WTC11 (cell line): ENCODE results near the gene HFE. TPM values are rescaled to one million over a fixed set of nuclear protein-coding genes. Genes with fewer than 3 reads are reported as not detected.

ENCODE experiments used
- ATAC-seq: fragments of 200-7000 bp; cut with Tn5 transposase; 2 replicates; pipeline ENCODE4 v1.10.0; 2021; ENCODE audit warnings: mild to moderate bottlenecking, moderate library complexity
- CTCF ChIA-PET: fragments of 300-600 bp; sonication (Branson Sonifier 250); formaldehyde crosslinking; loops from one replicate; lab custom pipeline; 2021; ENCODE audit warnings: antibody characterized with exemption; lab: Charles Lee
- POLR2A ChIA-PET: fragments of 350-600 bp; sonication (Branson Sonifier 250); formaldehyde crosslinking; loops from one replicate; lab custom pipeline; 2021; ENCODE audit warnings: antibody characterized with exemption; lab: Charles Lee
- DNase-seq: peaks from one replicate; pipeline ENCODE4 v3.0.0; 2021; ENCODE audit warnings: low spot score
- H3K27ac Mint-ChIP-seq: 2 replicates; pipeline ENCODE4 v1.8.0; 2021; ENCODE audit warnings: mixed read lengths
- H3K27me3 Mint-ChIP-seq: 2 replicates; pipeline ENCODE4 v1.8.0; 2021; ENCODE audit warnings: low read depth, mild to moderate bottlenecking, moderate library complexity, mixed read lengths
- H3K36me3 Mint-ChIP-seq: 2 replicates; pipeline ENCODE4 v1.8.0; 2021; ENCODE audit warnings: mixed read lengths
- H3K4me1 Mint-ChIP-seq: 2 replicates; pipeline ENCODE4 v1.8.0; 2022; ENCODE audit warnings: mixed read lengths
- H3K4me3 Mint-ChIP-seq: 2 replicates; pipeline ENCODE4 v1.8.0; 2021; ENCODE audit warnings: mild to moderate bottlenecking, moderate library complexity, mixed read lengths
- H3K9me3 Mint-ChIP-seq: 2 replicates; pipeline ENCODE4 v1.8.0; 2021; ENCODE audit warnings: mixed read lengths
- AR ChIP-seq: fragments of 250-450 bp; sonication (Bioruptor Pico); IDR thresholded peaks from 2 replicates; pipeline ENCODE4 v1.9.0; 2021; ENCODE audit warnings: mild to moderate bottlenecking
- ELF4 ChIP-seq: sonication (generic); formaldehyde crosslinking; IDR thresholded peaks from 2 replicates; pipeline ENCODE4 v1.8.1; 2022; ENCODE audit warnings: low read depth, mild to moderate bottlenecking, moderate library complexity, missing genetic modification reagents
- ERG ChIP-seq: fragments of 250-450 bp; sonication (Bioruptor Pico); IDR thresholded peaks from 2 replicates; pipeline ENCODE4 v1.8.0; 2021; ENCODE audit warnings: mild to moderate bottlenecking
- FOXP4 ChIP-seq: sonication (generic); formaldehyde crosslinking; IDR thresholded peaks from 2 replicates; pipeline ENCODE4 v1.8.0; 2022; ENCODE audit warnings: mild to moderate bottlenecking, missing genetic modification reagents
- JAZF1 ChIP-seq: fragments of 250-450 bp; sonication (Bioruptor Pico); IDR thresholded peaks from 2 replicates; pipeline ENCODE4 v1.9.0; 2021; ENCODE audit warnings: moderate library complexity, mild to moderate bottlenecking, inconsistent platforms
- NFATC4 ChIP-seq: fragments of 250-450 bp; sonication (Bioruptor Pico); IDR thresholded peaks from 2 replicates; pipeline ENCODE4 v1.9.0; 2021; ENCODE audit warnings: mild to moderate bottlenecking
- NR3C1 ChIP-seq: sonication (generic); formaldehyde crosslinking; conservative IDR thresholded peaks from 2 replicates; pipeline ENCODE4 v1.8.1; 2023; ENCODE audit warnings: low read depth, mild to moderate bottlenecking, missing genetic modification reagents
- RELA ChIP-seq: sonication (generic); formaldehyde crosslinking; IDR thresholded peaks from 2 replicates; pipeline ENCODE4 v1.8.1; 2022; ENCODE audit warnings: missing genetic modification reagents, mild to moderate bottlenecking, borderline replicate concordance
- SOX15 ChIP-seq: fragments of 250-450 bp; sonication (Bioruptor Pico); IDR thresholded peaks from 2 replicates; pipeline ENCODE4 v1.9.0; 2021; ENCODE audit warnings: mild to moderate bottlenecking
- USF1 ChIP-seq: sonication (generic); formaldehyde crosslinking; IDR thresholded peaks from 2 replicates; pipeline ENCODE4 v1.8.0; 2022; ENCODE audit warnings: mild to moderate bottlenecking, missing genetic modification reagents
- ZNF396 ChIP-seq: fragments of 250-450 bp; sonication (Bioruptor Pico); IDR thresholded peaks from 2 replicates; pipeline ENCODE4 v1.8.0; 2021; ENCODE audit warnings: mild to moderate bottlenecking, moderate library complexity, borderline replicate concordance
- total RNA-seq: library from RNA; stranded (reverse); gene quantifications from 3 replicates; pipeline ENCODE4 v1.2.3, GENCODE V29; 2021

HFE gene
- total RNA-seq, 1 experiment from 2014 or later = 1.9 TPM

GRCh38 chr6:26141378-26141904 lies 54.2 kb downstream of the HFE start (continued):
- TF ChIP-seq AR (CRISPR knock-in tag) = no peak

DNA sequence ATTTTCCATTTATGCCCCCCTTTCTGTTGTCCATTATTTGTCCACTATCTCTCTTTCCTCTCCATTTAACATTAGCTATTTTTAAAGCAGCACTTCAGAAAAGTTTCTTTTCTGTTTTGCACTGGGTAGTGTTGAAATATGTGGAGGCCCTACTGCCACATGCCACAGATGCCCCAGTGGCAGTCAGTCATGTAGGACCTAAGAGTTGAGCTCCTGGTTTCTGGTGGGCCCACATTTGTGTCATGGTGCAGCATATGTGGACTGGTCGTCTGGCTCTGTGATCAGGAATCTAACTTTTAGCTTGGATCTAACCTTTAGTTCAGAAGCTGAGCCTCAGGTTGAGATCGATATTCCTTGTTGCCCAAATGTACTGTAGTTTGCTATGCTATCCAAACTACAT lies 54.8 kb downstream of the HFE start:
- no peak overlapping the region for H3K27ac Mint-ChIP-seq
- POLR2A ChIA-PET = interaction anchor here (0.6 to 2.4 kb wide), 3 partner anchors 14 to 39 kb away, joined by 5 to 16 read pairs (median 10); a partner anchor contains a TSS
- ATAC-seq (no peak), DNase-seq (no peak)
- H3K4me1 Mint-ChIP-seq = peaks cover 19% of the 10 kb centered on the region
- no peaks in the 10 kb centered on the region for H3K27me3 Mint-ChIP-seq
- no peak overlapping the region for H3K4me3 Mint-ChIP-seq
- TF ChIP-seq NFATC4 (CRISPR knock-in tag) = no peak
- no peak for TF ChIP-seq ERG (CRISPR knock-in tag)
- TF ChIP-seq NR3C1 = no peak
- no peak for TF ChIP-seq FOXP4
- TF ChIP-seq USF1 = no peak
- no peak for TF ChIP-seq SOX15 (CRISPR knock-in tag)
- TF ChIP-seq ZNF396 = no peak
- no peak for TF ChIP-seq RELA (CRISPR knock-in tag)
- no peak for TF ChIP-seq JAZF1 (CRISPR knock-in tag)
- no peak for TF ChIP-seq ELF4
- H3K36me3 Mint-ChIP-seq = peaks cover 8% of the 10 kb centered on the region
- CTCF ChIA-PET = no interaction called here
- H3K9me3 Mint-ChIP-seq = no peaks in the 10 kb centered on the region

Other genes with a start within 250 kb of the HFE start
- not detected in 3 replicates for gene SLC17A3, start 213.2 kb upstream of the HFE start, total RNA-seq
- not detected in 3 replicates for gene SLC17A2, start 156.7 kb upstream of the HFE start, total RNA-seq
- 1.0 to 1.6 TPM (median 1.1 TPM) in 3 replicates for gene TRIM38, start 124.6 kb upstream of the HFE start, total RNA-seq